HG02571 (cell line): ENCODE results near the gene EBNA1BP2.
"Not testable (repeated sequence)": the region's sequence is repeated elsewhere in the genome, so short reads cannot be mapped to it uniquely, and the experiment has no call there.

Source experiments
- ATAC-seq: cut with Tn5 transposase; IDR thresholded peaks from one replicate; pipeline ENCODE4 v1.9.1; 2021; ENCODE audit warnings: mild to moderate bottlenecking, moderate library complexity; ENCODE audit not compliant: unreplicated experiment

The EBNA1BP2 gene

DNA sequence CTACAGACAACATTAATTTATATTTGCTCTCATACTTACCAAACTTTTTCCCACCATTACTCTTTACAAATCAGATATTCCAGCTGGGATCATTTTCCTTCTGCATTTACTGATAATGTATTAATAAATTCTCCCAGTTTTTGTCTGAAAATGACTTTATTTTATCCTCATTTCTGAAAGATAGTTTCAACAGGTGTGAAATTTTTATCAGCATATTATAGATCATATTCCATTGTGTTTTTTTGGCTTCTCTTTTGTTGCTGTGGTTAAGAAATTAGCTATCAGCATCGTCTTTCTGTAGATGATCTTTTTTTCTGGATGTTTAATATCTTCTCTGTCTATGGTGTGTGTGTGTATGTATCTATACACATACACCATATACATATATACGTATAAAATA is 2.8 kb upstream of the EBNA1BP2 start:
- ATAC-seq: no peak

DNA sequence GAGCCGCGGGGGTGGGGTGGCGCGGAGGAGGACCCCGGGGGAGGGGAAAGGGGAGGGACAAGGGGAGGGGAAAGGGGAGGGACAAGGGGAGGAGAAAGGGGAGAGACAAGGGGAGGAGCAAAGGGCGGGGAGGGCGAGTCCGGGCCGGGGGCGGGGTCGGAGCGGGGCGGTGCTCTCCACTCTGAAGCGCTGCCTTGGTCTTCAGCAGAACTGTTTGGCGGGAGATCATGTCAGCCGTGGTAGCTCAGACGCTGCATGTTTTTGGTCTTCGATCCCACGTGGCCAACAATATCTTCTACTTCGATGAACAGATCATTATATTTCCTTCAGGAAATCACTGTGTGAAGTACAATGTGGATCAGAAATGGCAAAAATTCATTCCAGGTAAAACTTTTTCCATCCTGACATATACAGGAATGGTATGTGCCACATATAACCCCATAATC is 460 bp upstream of the EBNA1BP2 start:
- ATAC-seq: peak; percentile 42

DNA sequence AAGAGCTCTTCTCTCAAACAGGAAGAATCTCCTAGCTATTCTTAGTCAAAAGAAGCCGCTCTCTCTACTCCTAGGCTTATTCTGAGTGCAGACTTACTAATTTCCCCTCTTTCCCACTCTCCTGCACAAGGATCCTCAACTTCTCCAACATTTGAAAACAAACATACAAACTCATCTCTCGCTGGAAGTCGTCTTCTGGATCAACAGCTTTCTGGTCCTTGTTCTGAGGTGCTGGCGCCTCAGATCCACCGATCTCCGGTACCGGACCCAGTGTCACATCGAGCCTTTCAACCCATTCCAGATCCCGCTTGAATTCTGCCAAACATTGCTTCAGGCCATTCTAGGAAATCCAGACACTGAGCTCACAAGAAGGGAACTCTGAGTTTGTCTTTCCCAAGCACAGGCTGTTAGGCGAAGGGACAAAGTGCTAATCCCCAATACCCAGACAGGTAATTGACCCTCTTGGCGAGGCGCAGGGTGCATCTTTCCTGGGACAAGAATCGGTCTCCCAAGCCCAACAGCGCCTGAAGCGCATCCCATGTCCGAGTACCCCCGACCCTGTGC is 696 bp downstream of the EBNA1BP2 start:
- no peak for ATAC-seq

DNA sequence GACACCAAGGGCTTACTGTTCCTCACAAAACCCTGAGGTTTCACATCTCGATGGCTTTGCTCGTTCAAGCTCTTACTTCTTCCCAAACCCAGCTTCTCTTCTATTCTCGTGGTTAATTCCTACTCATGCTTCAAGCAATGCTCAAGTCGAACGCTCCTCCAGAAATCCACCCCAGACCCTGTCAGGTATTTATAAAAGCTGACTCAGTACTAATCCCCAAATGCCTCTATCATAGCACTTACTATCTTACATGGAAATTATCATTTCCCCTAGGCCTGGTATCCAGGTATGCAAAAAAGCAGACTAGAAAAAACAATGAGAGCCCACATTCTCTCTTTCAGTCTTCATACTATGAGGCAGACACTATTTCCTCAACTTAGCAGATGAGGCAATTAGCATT is 6.3 kb downstream of the EBNA1BP2 start:
- ATAC-seq: no peak

- no peak for ATAC-seq
These were observed 6.9 kb downstream of the EBNA1BP2 start for GRCh38 chr1:43165162-43165561.

DNA sequence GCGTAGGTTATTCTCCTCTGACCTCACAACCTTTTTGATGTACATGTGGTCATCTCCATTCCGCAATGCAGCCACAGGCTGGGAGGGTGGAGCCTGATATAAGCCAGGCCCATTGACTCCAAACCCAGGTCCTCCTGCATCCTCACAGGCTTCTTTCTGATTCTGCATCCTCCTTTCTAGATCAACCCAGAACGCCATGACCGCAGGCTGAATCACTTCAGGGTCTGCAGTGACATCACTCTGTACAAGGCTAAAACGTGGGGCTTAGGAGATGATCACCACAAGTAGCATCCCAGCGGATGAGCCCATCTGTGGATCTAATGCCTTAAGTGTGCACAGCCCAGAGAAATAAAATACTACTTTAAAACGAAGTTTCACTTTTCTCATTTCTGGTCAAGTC is 16.1 kb downstream of the EBNA1BP2 start:
- ATAC-seq: no peak

DNA sequence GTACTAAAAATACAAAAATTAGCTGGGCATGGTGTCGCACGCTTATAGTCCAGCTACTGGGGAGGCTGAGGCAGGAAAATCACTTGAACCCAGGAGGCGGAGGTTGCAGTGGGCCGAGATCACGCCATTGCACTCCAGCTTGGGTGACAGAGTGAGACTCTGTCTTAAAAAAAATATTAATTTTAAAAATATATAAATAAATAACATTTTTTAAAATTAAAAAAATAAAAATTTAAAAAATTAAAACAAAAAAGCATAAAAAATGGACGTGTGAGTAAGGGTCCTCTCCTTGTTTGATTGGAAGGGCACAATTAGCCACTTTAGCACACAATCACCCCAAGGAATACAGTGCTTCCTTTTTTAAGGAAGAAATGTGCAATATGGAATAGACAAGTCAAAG is 18.6 kb downstream of the EBNA1BP2 start:
- ATAC-seq: no peak

DNA sequence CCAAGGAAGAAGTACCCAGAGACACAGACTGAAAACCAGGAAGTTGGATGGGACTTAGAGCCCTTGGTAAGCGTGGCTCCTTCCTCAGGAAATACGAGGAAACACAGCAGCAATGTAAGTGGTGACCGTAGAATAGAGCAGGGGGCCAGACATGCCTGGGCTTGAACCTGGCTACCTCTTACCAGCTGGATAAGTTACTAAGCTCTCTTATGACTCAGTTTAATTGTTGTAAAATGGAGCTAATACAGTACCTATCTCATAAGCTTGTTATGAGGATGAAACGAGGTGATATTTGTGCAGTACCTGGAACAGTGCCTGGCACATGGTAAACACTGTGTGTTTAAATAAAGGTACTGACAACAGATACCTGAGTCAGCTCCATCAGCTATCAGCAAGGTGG is 19.2 kb downstream of the EBNA1BP2 start:
- ATAC-seq: no peak

DNA sequence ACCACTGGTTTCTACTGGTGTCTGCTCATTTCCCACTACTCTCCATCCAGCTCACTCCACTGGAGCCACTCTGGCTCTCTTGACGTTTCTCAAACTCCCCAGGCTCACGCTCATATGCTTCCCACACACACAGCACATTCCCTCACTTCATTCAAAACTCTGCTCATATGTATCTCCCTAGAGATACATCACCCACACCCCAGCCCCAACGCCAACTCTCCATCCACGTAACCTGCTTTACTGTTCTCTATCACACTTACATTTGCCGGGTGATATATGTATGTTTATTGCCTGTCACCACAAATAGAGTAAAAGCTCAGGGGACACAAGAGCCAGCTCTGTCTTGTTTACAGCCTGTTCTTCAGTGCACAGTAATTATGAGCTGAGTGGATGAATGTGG is 22.2 kb downstream of the EBNA1BP2 start:
- no peak for ATAC-seq

- ATAC-seq: no peak
These were observed 24.3 kb downstream of the EBNA1BP2 start for GRCh38 chr1:43147625-43148327.

DNA sequence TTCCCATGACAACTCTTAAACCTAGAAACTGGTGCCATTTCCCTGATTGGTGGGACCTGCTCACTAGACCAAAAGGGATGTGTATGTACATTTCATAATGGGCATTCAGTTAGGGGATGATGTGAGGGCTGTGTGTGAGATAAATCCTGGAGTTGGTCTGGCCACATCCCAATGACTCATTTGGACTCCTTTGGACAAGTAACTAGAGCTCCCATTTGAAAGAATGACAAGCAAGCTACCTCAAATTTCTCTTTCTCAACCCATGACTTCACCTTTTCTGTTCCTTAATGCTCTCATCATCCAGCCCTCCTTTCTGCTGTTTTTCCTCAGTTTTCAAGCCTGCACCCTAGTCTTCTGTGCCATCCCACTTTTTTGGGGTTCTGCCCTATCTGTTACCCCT is 27.9 kb downstream of the EBNA1BP2 start:
- ATAC-seq: no peak

DNA sequence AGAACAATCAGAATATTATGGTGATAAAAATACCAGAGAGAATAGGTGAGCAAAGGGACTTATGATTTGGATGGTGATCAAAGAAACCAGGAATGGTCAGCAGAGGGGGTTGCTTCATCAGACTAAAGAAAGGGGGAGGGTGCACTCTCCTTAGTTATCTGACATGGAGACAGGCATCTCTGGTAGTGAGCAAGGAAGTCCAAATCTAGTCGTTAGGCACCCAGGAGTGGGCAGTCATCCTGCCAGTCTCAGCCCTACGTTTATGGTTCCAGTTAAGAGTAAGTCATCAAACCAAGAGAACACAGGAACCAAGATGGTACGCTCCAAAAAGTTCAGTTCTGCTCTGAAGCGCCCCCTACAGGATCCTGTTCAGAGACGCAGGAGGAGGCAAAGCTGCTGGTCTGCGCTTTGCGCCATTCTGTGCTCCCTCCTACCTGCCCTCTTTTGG is 28.6 kb downstream of the EBNA1BP2 start:
- no peak for ATAC-seq

GRCh38 chr1:43140583-43140982 is 31.5 kb downstream of the EBNA1BP2 start:
- no peak for ATAC-seq

- no peak for ATAC-seq
These were observed 32.1 kb downstream of the EBNA1BP2 start for GRCh38 chr1:43140010-43140409.

DNA sequence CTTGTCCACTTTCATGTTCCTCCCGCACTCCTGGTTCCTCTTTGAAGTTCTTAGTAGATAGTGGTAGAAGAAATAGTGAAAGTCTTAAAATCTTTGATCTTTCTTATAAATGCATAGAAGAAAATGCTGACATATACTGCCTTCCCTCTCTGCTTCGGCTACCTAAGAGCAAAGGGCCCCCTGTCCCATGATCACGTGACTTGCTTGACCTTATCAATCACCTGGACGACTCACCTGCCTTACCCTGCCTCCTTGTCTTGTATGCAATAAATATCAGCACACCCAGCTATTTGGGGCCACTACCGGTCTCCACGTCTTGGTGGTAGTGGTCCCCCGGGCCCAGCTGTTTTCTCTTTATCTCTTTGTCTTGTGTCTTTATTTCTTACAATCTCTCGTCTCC is 32.8 kb downstream of the EBNA1BP2 start:
- ATAC-seq: not testable (repeated sequence)

DNA sequence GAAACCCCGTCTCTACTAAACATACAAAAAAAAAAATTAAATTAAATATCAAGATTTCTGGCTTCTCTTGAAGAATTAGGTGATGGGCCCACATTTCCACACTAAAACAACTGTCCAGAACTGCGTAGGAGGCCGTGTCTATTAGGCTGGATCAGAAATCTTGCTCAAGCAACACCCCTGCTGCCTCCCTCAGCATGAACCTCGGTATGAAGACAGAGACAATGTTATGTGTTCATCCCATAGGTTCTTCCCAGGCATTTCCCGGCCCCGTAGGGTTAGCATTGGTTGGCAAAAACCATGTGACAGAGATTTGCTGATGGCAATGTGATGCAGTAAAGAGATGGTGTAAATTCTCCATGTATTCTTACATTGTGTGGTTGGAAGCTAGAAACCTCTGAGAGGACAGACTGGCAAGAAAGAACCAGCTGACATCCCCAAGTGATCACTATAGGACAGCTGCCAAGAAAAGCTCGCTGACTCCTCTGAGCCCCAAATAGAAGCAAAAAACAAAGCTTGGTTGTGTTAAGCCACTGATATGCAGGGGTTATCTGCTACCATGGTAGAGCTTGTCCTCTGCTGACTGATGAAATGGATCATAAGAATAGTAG is 34.5 kb downstream of the EBNA1BP2 start:
- ATAC-seq: no peak

DNA sequence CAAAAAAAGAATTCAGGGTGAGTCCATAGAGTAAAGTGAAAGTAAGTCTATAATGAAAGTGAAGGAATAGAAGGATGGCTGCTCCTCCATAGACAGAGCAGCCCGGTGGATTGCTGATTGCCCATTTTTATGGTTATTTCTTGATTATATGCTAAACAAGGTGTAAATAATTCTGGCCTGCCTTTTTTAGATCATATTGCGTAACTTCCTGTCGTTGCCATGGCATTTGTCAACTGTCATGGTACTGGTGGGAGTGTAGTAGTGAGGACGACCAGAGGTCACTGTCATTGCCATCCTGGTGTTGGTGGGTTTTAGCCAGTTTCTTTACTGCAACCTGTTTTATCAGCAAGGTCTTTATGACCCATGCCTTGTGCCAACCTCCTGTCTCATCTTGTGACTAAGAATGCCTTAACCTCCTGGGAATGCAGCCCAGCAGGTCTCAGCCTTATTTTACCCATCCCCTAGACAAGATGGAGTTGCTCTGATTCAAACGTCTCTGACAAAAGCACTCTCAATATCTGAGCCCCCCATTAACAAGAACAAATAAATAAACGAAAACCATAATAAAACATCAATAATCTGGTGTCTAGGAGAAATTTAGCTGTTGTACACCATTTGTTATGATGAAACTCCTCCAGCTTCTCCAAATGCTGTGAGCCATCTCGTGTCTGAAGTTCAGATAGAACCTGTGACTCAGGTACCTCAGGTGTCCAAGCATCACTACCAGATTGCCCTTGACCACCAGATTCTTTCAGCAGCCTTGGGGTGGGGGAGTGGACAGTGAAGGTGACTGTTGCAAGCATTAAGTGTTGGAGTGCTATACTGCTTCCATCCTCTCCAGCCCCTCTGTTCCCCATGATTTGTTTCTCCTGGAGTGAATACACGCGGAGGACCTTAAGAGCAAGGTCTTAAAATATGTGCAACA is 36.0 kb downstream of the EBNA1BP2 start:
- no peak for ATAC-seq

- ATAC-seq: no peak
These were observed 37.5 kb downstream of the EBNA1BP2 start for GRCh38 chr1:43134640-43135039.

- no peak for ATAC-seq
These were observed 38.0 kb downstream of the EBNA1BP2 start for GRCh38 chr1:43134068-43134467.

DNA sequence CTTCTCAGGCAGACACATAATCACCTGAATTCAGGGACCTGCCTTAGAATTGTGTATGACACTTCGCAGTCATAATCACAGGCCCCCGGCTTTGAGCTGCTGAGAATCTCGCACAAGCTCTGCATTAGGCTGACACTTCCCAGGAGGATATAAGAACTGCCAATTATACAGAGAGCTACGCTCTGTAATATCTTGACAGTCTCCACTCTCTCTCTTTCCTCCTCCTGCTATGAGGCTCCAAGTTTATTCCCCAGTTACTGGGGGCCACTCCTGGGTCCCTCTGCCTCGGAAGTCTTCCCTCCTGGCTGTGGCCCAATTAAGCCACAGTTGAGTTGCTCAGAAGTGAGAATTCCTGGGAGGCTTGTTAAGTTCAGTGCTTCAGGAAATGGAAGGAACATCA is 42.7 kb downstream of the EBNA1BP2 start:
- no peak for ATAC-seq

DNA sequence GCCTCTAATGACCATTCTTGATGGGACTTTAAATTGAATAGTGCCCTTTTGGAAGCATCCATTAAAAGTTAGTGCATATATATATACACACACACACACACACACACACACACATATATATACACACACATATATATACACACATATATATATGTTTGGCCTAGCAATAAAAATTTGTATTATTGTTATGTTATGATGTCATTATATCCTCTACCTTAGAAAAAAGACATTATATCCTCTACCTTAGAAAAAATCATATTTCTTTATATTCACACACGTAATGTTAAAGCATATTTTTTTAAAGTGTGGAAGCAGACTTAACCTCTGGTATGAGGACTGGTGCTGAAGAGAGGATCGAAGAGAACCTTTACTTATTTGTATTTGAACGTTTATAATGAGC is 43.3 kb downstream of the EBNA1BP2 start:
- no peak for ATAC-seq
